ENCODE data around the gene PLEKHH2.

Gene PLEKHH2

GRCh38 chr2:43616967-43617680, 19.9 kb upstream of the PLEKHH2 start:
- no peak for TF ChIP-seq GATA2 (IDR thresholded peaks at IDR 0.05; ENCODE audit: low read depth, low read length)
- no peak for TF ChIP-seq GATA3 (IDR thresholded peaks at IDR 0.05; ENCODE audit: low read depth, low read length)

GRCh38 chr2:43619511-43619910, 17.5 kb upstream of the PLEKHH2 start:
- TF ChIP-seq GATA2 (IDR thresholded peaks at IDR 0.05; ENCODE audit: low read depth, low read length) (no peak), GATA3 (IDR thresholded peaks at IDR 0.05; ENCODE audit: low read depth, low read length) (no peak)

GRCh38 chr2:43622931-43623451, 14.1 kb upstream of the PLEKHH2 start:
- TF ChIP-seq GATA3 (IDR thresholded peaks at IDR 0.05; ENCODE audit: low read depth, low read length) = no peak
- TF ChIP-seq GATA2 (IDR thresholded peaks at IDR 0.05; ENCODE audit: low read depth, low read length) = no peak

GRCh38 chr2:43631618-43632317, 5.3 kb upstream of the PLEKHH2 start:
- no peak for TF ChIP-seq GATA3 (IDR thresholded peaks at IDR 0.05; ENCODE audit: low read depth, low read length)
- TF ChIP-seq GATA2 (IDR thresholded peaks at IDR 0.05; ENCODE audit: low read depth, low read length) = no peak

- no peak for TF ChIP-seq GATA2 (IDR thresholded peaks at IDR 0.05; ENCODE audit: low read depth, low read length)
These were observed 2.3 kb upstream of the PLEKHH2 start for GRCh38 chr2:43634604-43635306.

- TF ChIP-seq GATA3 (IDR thresholded peaks at IDR 0.05; ENCODE audit: low read depth, low read length) = no peak
- no peak for TF ChIP-seq GATA2 (IDR thresholded peaks at IDR 0.05; ENCODE audit: low read depth, low read length)
These were observed 439 bp upstream of the PLEKHH2 start for GRCh38 chr2:43636621-43637020.

- TF ChIP-seq GATA3 (IDR thresholded peaks at IDR 0.05; ENCODE audit: low read depth, low read length) (no peak), GATA2 (IDR thresholded peaks at IDR 0.05; ENCODE audit: low read depth, low read length) (no peak)
These were observed 5.3 kb downstream of the PLEKHH2 start for GRCh38 chr2:43642363-43642762.

- TF ChIP-seq GATA2 (IDR thresholded peaks at IDR 0.05; ENCODE audit: low read depth, low read length) (no peak), GATA3 (IDR thresholded peaks at IDR 0.05; ENCODE audit: low read depth, low read length) (no peak)
These were observed 6.6 kb downstream of the PLEKHH2 start for GRCh38 chr2:43643680-43644079.

- TF ChIP-seq GATA2 (IDR thresholded peaks at IDR 0.05; ENCODE audit: low read depth, low read length) (no peak), GATA3 (IDR thresholded peaks at IDR 0.05; ENCODE audit: low read depth, low read length) (no peak)
These were observed 12.1 kb downstream of the PLEKHH2 start for GRCh38 chr2:43648994-43649701.

GRCh38 chr2:43653506-43653905, 16.4 kb downstream of the PLEKHH2 start:
- TF ChIP-seq GATA2 (IDR thresholded peaks at IDR 0.05; ENCODE audit: low read depth, low read length) (no peak), GATA3 (IDR thresholded peaks at IDR 0.05; ENCODE audit: low read depth, low read length) (no peak)

GRCh38 chr2:43657241-43657640, 20.2 kb downstream of the PLEKHH2 start:
- TF ChIP-seq GATA3 (IDR thresholded peaks at IDR 0.05; ENCODE audit: low read depth, low read length) = no peak
- TF ChIP-seq GATA2 (IDR thresholded peaks at IDR 0.05; ENCODE audit: low read depth, low read length) = no peak

- TF ChIP-seq GATA3 (IDR thresholded peaks at IDR 0.05; ENCODE audit: low read depth, low read length) (no peak), GATA2 (IDR thresholded peaks at IDR 0.05; ENCODE audit: low read depth, low read length) (no peak)
These were observed 38.7 kb downstream of the PLEKHH2 start for GRCh38 chr2:43675646-43676321.

- no peak for TF ChIP-seq GATA3 (IDR thresholded peaks at IDR 0.05; ENCODE audit: low read depth, low read length)
- no peak for TF ChIP-seq GATA2 (IDR thresholded peaks at IDR 0.05; ENCODE audit: low read depth, low read length)
These were observed 39.4 kb downstream of the PLEKHH2 start, which contains the start of gene C1GALT1C1L for GRCh38 chr2:43676322-43677050. Gene C1GALT1C1L, minus strand, starts transcription at chr2:43676429. Its CDS starts 107 bp downstream, at chr2:43676322.
